HG02885 (cell line): ENCODE data around the gene SNX24.
"Not testable (repeated sequence)": the region's sequence is repeated elsewhere in the genome, so short reads cannot be mapped to it uniquely, and the experiment has no call there.

ENCODE experiments used
- ATAC-seq: cut with Tn5 transposase; IDR thresholded peaks from one replicate; pipeline ENCODE4 v1.9.1; 2021; ENCODE audit warnings: mild to moderate bottlenecking; ENCODE audit not compliant: unreplicated experiment, poor library complexity

SNX24 gene

GRCh38 chr5:122957457-122957856 lies 112.0 kb downstream of the SNX24 start:
- ATAC-seq = no peak

GRCh38 chr5:122959740-122960445 lies 114.5 kb downstream of the SNX24 start:
- no peak for ATAC-seq

- no peak for ATAC-seq
Measured at GRCh38 chr5:122963305-122963704, 117.9 kb downstream of the SNX24 start.

GRCh38 chr5:122965111-122965510 lies 119.7 kb downstream of the SNX24 start:
- ATAC-seq = no peak

GRCh38 chr5:122967085-122967484 lies 121.7 kb downstream of the SNX24 start:
- peak; percentile 40 for ATAC-seq

- ATAC-seq = peak; percentile 92
Measured at GRCh38 chr5:122967625-122968024, 122.2 kb downstream of the SNX24 start.

- not testable (repeated sequence) for ATAC-seq
Measured at GRCh38 chr5:122968056-122968455, 122.6 kb downstream of the SNX24 start.

- ATAC-seq = no peak
Measured at GRCh38 chr5:122971333-122971732, 125.9 kb downstream of the SNX24 start.

GRCh38 chr5:122972877-122973276 lies 127.5 kb downstream of the SNX24 start:
- no peak for ATAC-seq

- not testable (repeated sequence) for ATAC-seq
Measured at GRCh38 chr5:122973759-122974158, 128.3 kb downstream of the SNX24 start.

- not testable (repeated sequence) for ATAC-seq
Measured at GRCh38 chr5:122974251-122974650, 128.8 kb downstream of the SNX24 start.

GRCh38 chr5:122977319-122977718 lies 131.9 kb downstream of the SNX24 start:
- no peak for ATAC-seq

- no peak for ATAC-seq
Measured at GRCh38 chr5:122978068-122978467, 132.7 kb downstream of the SNX24 start.

- no peak for ATAC-seq
Measured at GRCh38 chr5:122978644-122979297, 133.4 kb downstream of the SNX24 start.

- ATAC-seq = no peak
Measured at GRCh38 chr5:122981846-122982245, 136.4 kb downstream of the SNX24 start.

GRCh38 chr5:122982376-122982775 lies 137.0 kb downstream of the SNX24 start:
- no peak for ATAC-seq

- no peak for ATAC-seq
Measured at GRCh38 chr5:122984425-122984824, 139.0 kb downstream of the SNX24 start.

- ATAC-seq = no peak
Measured at GRCh38 chr5:122985006-122985700, 139.7 kb downstream of the SNX24 start.

GRCh38 chr5:122985954-122986721 lies 140.7 kb downstream of the SNX24 start:
- peak; percentile 98 for ATAC-seq

GRCh38 chr5:122996091-122996490 lies 150.7 kb downstream of the SNX24 start:
- ATAC-seq = no peak

- no peak for ATAC-seq
Measured at GRCh38 chr5:122997294-122997693, 151.9 kb downstream of the SNX24 start.
